K562 (cell line): ENCODE results near the gene PNKD. TPM values are rescaled to one million over a fixed set of nuclear protein-coding genes. Genes with fewer than 3 reads are reported as not detected.

Experiments
- ADNP ChIP-seq: fragments of 200-800 bp; sonication (Bioruptor generic); IDR thresholded peaks from 2 replicates; pipeline ENCODE4 v1.6.1; 2016; ENCODE audit warnings: missing genetic modification characterization, missing compliant biosample characterization
- ARID2 ChIP-seq: fragments of 450-650 bp; IDR thresholded peaks from 2 replicates; pipeline ENCODE4 v1.6.1; 2017; ENCODE audit warnings: antibody characterized with exemption, mild to moderate bottlenecking
- BRD9 ChIP-seq: fragments of 450-650 bp; IDR thresholded peaks from 2 replicates; pipeline ENCODE4 v1.6.1; 2018; ENCODE audit warnings: low read depth; ENCODE audit not compliant: partially characterized antibody
- CEBPB ChIP-seq: fragments of 450-650 bp; IDR thresholded peaks from 2 replicates; pipeline ENCODE4 v1.6.1; 2016; ENCODE audit warnings: missing genetic modification characterization, missing compliant biosample characterization
- DACH1 ChIP-seq: fragments of 450-650 bp; IDR thresholded peaks from 2 replicates; pipeline ENCODE4 v1.6.1; 2018; ENCODE audit not compliant: partially characterized antibody
- GABPB2 ChIP-seq: fragments of 250-450 bp; sonication (Bioruptor Pico); conservative IDR thresholded peaks from 2 replicates; pipeline ENCODE4 v1.5.1; 2021; ENCODE audit warnings: mild to moderate bottlenecking
- GATAD2B ChIP-seq: fragments of 450-650 bp; IDR thresholded peaks from 2 replicates; pipeline ENCODE4 v1.6.1; 2017; ENCODE audit warnings: mild to moderate bottlenecking, borderline replicate concordance
- HEY1 ChIP-seq: fragments of 250-450 bp; sonication (Bioruptor Pico); IDR thresholded peaks from 2 replicates; pipeline ENCODE4 v1.5.0; 2020; ENCODE audit warnings: mild to moderate bottlenecking, moderate library complexity, borderline replicate concordance
- HMG20B ChIP-seq: fragments of 250-450 bp; sonication (Bioruptor Pico); IDR thresholded peaks from 2 replicates; pipeline ENCODE4 v1.5.0; 2021; ENCODE audit warnings: mild to moderate bottlenecking
- HNRNPL ChIP-seq: fragments of 200-400 bp; formaldehyde crosslinking; IDR thresholded peaks from 2 replicates; pipeline ENCODE4 v1.6.1; 2017; ENCODE audit warnings: low read depth, mild to moderate bottlenecking, low read length
- LCOR ChIP-seq: sonication (generic); formaldehyde crosslinking; IDR thresholded peaks from 2 replicates; pipeline ENCODE4 v1.8.0; 2022; ENCODE audit warnings: mild to moderate bottlenecking, missing genetic modification reagents
- MBD2 ChIP-seq: sonication (generic); IDR thresholded peaks from 2 replicates; pipeline ENCODE4 v1.6.1; 2016; ENCODE audit warnings: low read depth, borderline replicate concordance
- NCOA6 ChIP-seq: fragments of 450-650 bp; IDR thresholded peaks from 2 replicates; pipeline ENCODE4 v1.6.1; 2017; ENCODE audit warnings: mild to moderate bottlenecking
- NONO ChIP-seq, 2 experiments: fragments of 200-400 bp in 1 of 2; fragments of 450-650 bp in 1 of 2; formaldehyde crosslinking in 1 of 2; IDR thresholded peaks; 2 replicates each; pipeline ENCODE4 v1.6.1; 2017; ENCODE audit warnings: low read depth in 2 of 2, mild to moderate bottlenecking in 2 of 2, moderate library complexity in 2 of 2, low read length in 1 of 2
- NUFIP1 ChIP-seq: fragments of 450-650 bp; IDR thresholded peaks from 2 replicates; pipeline ENCODE4 v1.6.1; 2018; ENCODE audit not compliant: partially characterized antibody
- POLR3G ChIP-seq: IDR thresholded peaks from 2 replicates; pipeline ENCODE4 v1.6.1; 2011; ENCODE audit not compliant: insufficient read length, insufficient replicate concordance; ENCODE audit errors: extremely low read depth
- RBBP5 ChIP-seq: fragments of 200-600 bp; sonication (generic); IDR thresholded peaks from 2 replicates; pipeline ENCODE4 v1.6.1; 2012; ENCODE audit warnings: borderline replicate concordance, mild to moderate bottlenecking, low read length, control low read depth, inconsistent platforms; ENCODE audit not compliant: insufficient read depth, poor library complexity, severe bottlenecking
- RBM14 ChIP-seq: fragments of 200-400 bp; formaldehyde crosslinking; IDR thresholded peaks from 2 replicates; pipeline ENCODE4 v1.6.1; 2018; ENCODE audit warnings: low read depth, mild to moderate bottlenecking, low read length, moderate library complexity, borderline replicate concordance; ENCODE audit not compliant: insufficient read depth
- SMARCE1 ChIP-seq: fragments of 450-650 bp; IDR thresholded peaks from 2 replicates; pipeline ENCODE4 v1.7.1; 2016; ENCODE audit warnings: mild to moderate bottlenecking
- STAT5B ChIP-seq: fragments of 250-450 bp; sonication (Bioruptor Pico); IDR thresholded peaks from 2 replicates; pipeline ENCODE4 v1.8.0; 2021; ENCODE audit warnings: mild to moderate bottlenecking, inconsistent platforms
- TEAD2 ChIP-seq: fragments of 450-650 bp; IDR thresholded peaks from 2 replicates; pipeline ENCODE4 v1.6.1; 2016; ENCODE audit warnings: missing genetic modification characterization, control low read depth, missing compliant biosample characterization
- TRIM28 ChIP-seq: fragments of 450-650 bp; IDR thresholded peaks from 2 replicates; pipeline ENCODE4 v1.6.1; 2017
- XRCC5 ChIP-seq: fragments of 200-400 bp; formaldehyde crosslinking; IDR thresholded peaks from 2 replicates; pipeline ENCODE4 v1.6.1; 2017; ENCODE audit warnings: low read depth, mild to moderate bottlenecking, low read length
- YBX1 ChIP-seq: fragments of 450-650 bp; IDR thresholded peaks from 2 replicates; pipeline ENCODE4 v1.7.1; 2016; ENCODE audit warnings: mild to moderate bottlenecking
- ZBTB17 ChIP-seq: fragments of 450-650 bp; formaldehyde crosslinking; IDR thresholded peaks from 2 replicates; pipeline ENCODE4 v1.4.0; 2020; ENCODE audit warnings: mild to moderate bottlenecking
- ZC3H4 ChIP-seq: sonication (generic); formaldehyde crosslinking; IDR thresholded peaks from 2 replicates; pipeline ENCODE4 v1.9.0; 2021; ENCODE audit warnings: missing genetic modification reagents, borderline replicate concordance
- ZNF146 ChIP-seq: IDR thresholded peaks from one replicate; pipeline ENCODE4 v1.6.1; 2018; ENCODE audit warnings: missing compliant biosample characterization; ENCODE audit not compliant: unreplicated experiment
- ZNF354B ChIP-seq: fragments of 250-450 bp; sonication (Bioruptor Pico); IDR thresholded peaks from 2 replicates; pipeline ENCODE4 v1.4.0; 2020
- polyA plus RNA-seq, 8 experiments: library from polyadenylated mRNA; depleted of rRNA in 4 of 8; stranded (reverse) in 5 of 8; unstranded in 3 of 8; fragments of >200 nt; fragmentation: Nextera tagmentation in 2 of 8; fragmentation: Illumina TruSeq in 1 of 8; extraction: Ambion mirVana in 2 of 8; extraction: Trizol in 1 of 8; gene quantifications; 2 replicates each; pipeline versions ENCODE4 v1.2.1 to v1.2.3, GENCODE V29; 2011 to 2014; ENCODE audit warnings: inconsistent platforms in 1 of 8, missing spikeins in 1 of 8
- total RNA-seq, 7 experiments: library from RNA; depleted of rRNA in 6 of 7; stranded (reverse); fragments of >200 nt in 6 of 7; fragmentation: Illumina TruSeq in 2 of 7; extraction: Trizol in 2 of 7; gene quantifications; 2 replicates each; pipeline versions ENCODE4 v1.2.1 to v1.2.3, GENCODE V29; 2011 to 2021; ENCODE audit warnings: low replicate concordance in 1 of 7
- TF ChIP-seq, protein P1 (sequence below): sonication (generic); formaldehyde crosslinking; IDR thresholded peaks from 2 replicates; pipeline ENCODE4 v1.8.0; 2022; ENCODE audit warnings: missing genetic modification reagents, mild to moderate bottlenecking, moderate library complexity, borderline replicate concordance
- TF ChIP-seq, protein P2 (sequence below): fragments of 250-450 bp; sonication (Bioruptor Pico); IDR thresholded peaks from 2 replicates; pipeline ENCODE4 v1.5.0; 2020; ENCODE audit warnings: mild to moderate bottlenecking

Gene PNKD
- total and polyA plus RNA-seq, 9 of the 15 experiments (the other 6 are each of a cell fraction or from before 2014, with no cell fraction given): 26.0 to 105 (median 60.1) TPM

DNA sequence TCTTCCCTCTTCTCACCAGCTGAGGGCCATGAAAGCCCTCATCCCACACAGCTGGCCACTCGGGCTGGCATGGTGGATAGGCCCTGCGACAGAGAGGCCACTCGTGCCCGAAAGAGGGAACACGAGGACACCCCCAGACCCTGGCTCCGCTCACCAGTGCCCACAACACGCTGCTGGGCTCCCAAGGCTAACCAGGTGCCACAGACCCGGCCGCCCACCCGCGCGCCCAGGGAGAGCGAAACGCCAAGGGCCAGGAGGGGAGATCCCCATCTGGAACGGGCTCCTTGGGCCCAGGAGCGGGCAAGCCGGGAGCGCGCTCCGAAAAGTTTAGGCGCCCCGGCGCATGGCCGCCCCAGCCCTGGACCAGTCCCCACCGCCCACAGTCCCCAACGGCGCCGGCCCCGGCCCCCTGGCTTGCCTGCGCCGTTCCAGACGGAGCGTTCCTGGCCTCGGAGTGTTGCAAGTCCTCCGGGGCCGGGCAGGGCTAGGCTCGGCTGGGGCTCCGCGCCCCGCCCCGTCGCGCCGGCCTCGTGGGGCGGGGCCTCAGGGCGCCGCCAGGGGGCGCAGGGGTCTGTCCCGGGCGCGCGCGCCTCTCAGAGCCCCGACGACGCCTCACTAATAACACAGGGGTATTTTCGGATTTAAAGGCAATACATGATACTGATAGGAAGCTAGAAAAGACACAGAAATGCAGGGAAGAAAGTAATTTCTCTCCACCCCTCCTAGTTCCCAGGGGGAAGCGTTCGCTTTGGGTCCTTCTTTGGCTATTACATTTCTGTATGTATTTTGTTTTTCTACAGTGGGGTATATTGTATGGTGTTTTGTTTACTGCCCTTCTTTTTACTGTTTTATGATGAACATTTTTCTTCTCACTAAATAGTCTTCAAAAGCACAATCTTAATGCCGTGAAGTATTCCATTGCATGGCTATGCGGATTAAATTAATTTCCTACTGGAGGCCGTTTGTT lies 22.0 kb downstream of the PNKD start, which contains the start of gene TMBIM1 (continued):
- TF ChIP-seq STAT5B (CRISPR knock-in tag) (no peak), BRD9 (no peak), TRIM28 (no peak), RBM14 (no peak), LCOR (CRISPR knock-in tag) (no peak), RBBP5 (no peak), YBX1 (no peak), SMARCE1 (no peak), GABPB2 (no peak), NONO (IDR thresholded peaks at IDR 0.05; ENCODE audit: low read depth in 2 of 2, low read length in 1 of 2) (peak in 1 of 2 experiments; percentile 85; a peak in 2 of 4 replicates), ADNP (tag) (no peak), XRCC5 (no peak), GATAD2B (peak; percentile 87), MBD2 (no peak), ZC3H4 (CRISPR knock-in tag) (no peak), TEAD2 (tag) (no peak), NCOA6 (peak; percentile 47; the same call in 1 of the 2 replicates), ZNF354B (CRISPR knock-in tag) (no peak), HEY1 (no peak), ARID2 (no peak), NUFIP1 (no peak), DACH1 (no peak), ZBTB17 (CRISPR knock-in tag) (0 out of 2 replicates have a peak, but pooled peaks have one; percentile 25), CEBPB (tag) (peak; percentile 67), HNRNPL (no peak), HMG20B (CRISPR knock-in tag) (no peak), ZNF146 (CRISPR knock-in tag) (no peak), POLR3G (no peak)
- TF ChIP-seq, protein P1, sequence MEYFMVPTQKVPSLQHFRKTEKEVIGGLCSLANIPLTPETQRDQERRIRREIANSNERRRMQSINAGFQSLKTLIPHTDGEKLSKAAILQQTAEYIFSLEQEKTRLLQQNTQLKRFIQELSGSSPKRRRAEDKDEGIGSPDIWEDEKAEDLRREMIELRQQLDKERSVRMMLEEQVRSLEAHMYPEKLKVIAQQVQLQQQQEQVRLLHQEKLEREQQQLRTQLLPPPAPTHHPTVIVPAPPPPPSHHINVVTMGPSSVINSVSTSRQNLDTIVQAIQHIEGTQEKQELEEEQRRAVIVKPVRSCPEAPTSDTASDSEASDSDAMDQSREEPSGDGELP (CRISPR knock-in tag): peak; percentile 62; the same call in 1 of the 2 replicates
- TF ChIP-seq, protein P2, sequence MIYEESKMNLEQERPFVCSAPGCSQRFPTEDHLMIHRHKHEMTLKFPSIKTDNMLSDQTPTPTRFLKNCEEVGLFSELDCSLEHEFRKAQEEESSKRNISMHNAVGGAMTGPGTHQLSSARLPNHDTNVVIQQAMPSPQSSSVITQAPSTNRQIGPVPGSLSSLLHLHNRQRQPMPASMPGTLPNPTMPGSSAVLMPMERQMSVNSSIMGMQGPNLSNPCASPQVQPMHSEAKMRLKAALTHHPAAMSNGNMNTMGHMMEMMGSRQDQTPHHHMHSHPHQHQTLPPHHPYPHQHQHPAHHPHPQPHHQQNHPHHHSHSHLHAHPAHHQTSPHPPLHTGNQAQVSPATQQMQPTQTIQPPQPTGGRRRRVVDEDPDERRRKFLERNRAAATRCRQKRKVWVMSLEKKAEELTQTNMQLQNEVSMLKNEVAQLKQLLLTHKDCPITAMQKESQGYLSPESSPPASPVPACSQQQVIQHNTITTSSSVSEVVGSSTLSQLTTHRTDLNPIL (CRISPR knock-in tag): no peak
